GM19438 (cell line): ENCODE measurements around the gene MRPL54.
A peak's percentile ranks its signal among the peaks of the same experiment; 100 is the strongest.
"Not testable (repeated sequence)": the region's sequence is repeated elsewhere in the genome, so short reads cannot be mapped to it uniquely, and the experiment has no call there.

Experiments
- ATAC-seq: cut with Tn5 transposase; IDR thresholded peaks from one replicate; pipeline ENCODE4 v1.9.1; 2021; ENCODE audit warnings: low read depth; ENCODE audit not compliant: unreplicated experiment

The MRPL54 gene

DNA sequence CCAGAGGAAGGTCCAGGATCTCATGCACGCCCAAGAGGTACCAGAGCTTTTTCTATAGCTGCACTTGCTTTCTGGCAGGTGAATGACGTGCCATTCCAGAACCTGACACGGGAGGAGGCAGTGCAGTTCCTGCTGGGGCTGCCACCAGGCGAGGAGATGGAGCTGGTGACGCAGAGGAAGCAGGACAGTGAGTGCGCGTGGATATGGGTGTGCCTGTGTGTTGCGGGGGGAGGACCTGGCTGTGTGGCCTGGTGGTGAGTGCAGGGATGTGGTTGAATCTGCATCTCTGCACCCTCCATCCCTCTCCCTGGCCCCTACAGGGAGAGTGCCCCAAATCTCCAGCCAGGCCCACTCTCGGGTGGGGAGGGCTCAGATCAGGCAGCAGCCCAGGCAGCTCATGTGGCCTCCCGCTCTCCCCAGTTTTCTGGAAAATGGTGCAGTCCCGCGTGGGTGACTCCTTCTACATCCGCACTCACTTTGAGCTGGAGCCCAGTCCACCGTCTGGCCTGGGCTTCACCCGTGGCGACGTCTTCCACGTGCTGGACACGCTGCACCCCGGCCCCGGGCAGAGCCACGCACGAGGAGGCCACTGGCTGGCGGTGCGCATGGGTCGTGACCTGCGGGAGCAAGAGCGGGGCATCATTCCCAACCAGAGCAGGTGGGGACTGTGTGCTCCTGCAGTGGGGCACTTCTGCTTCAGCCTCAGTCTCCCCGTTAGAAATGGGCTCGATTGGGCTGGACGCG is 23.8 kb upstream of the MRPL54 start:
- no peak for ATAC-seq

DNA sequence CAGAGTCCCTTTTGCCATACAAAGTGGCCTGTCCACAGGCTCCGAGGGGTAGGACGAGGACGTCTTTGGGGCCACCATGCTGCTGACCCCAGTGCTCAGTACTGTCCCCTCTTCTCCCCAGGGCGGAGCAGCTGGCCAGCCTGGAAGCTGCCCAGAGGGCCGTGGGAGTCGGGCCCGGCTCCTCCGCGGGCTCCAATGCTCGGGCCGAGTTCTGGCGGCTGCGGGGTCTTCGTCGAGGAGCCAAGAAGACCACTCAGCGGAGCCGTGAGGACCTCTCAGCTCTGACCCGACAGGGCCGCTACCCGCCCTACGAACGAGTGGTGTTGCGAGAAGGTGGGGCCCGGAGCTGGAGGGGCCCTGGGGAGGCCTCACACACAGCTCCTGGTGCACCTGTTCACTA is 22.1 kb upstream of the MRPL54 start:
- ATAC-seq, result no peak

DNA sequence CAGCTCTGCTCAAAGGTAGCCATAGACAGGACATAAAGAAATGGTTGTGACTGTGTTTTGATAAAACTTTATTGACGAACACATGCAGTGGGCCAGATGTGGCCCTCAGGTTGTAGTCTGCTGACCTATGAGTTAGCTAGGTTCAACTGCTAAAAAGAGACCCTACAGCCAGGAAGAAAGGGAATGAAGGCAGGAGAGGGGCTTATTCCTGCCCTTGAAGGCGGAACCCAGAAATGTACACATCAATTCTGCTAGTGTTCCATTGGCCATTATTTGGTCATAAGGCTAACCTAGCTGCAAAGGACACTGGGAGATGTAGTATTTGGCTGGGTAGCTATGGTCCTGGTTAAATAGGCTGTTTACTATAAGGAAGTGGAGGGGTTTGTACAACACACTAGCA is 19.0 kb upstream of the MRPL54 start:
- no peak for ATAC-seq

- no peak for ATAC-seq
Measured at GRCh38 chr19:3745363-3746045, 17.0 kb upstream of the MRPL54 start.

DNA sequence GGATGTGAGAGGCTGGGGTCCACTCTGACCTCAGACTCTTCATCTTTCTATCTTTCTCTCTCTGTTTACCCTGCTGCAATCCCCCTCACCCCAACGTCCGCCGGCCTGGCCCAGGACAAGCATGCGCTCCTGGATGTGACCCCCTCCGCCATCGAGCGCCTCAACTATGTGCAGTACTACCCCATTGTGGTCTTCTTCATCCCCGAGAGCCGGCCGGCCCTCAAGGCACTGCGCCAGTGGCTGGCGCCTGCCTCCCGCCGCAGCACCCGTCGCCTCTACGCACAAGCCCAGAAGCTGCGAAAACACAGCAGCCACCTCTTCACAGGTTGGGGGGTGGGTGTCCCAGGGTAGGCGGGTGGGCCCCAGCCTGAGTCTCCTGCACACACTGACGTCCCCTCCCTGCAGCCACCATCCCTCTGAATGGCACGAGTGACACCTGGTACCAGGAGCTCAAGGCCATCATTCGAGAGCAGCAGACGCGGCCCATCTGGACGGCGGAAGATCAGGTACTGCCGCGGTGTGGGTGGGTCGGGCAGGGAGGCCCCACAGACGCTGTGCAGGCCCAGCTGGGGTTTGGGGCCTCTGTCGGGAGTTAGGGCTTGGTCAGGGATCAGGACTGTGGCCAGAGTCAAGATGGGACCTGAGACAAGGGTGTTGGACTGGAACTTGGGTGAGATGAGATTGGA is 16.0 kb upstream of the MRPL54 start:
- ATAC-seq, result no peak

DNA sequence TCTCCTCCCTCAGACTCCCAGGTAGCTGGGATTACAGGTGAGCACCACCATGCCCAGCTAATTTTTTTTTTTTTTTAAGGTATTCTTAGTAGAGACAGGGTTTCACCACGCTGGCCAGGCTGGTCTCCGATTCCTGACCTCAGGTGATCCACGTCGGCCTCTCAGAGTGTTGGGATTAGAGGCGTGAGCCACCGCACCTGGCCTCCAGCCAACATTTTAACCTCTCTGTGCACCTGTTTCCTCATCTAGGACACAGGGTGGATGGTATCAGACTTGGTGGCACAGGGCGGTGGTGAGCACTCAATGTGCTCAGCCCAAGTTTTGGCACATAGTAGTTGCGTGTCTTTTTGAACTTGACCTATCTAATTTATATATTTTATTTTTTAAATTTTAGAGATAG is 13.5 kb upstream of the MRPL54 start:
- no peak for ATAC-seq

GRCh38 chr19:3750211-3750610 is 12.3 kb upstream of the MRPL54 start:
- no peak for ATAC-seq

DNA sequence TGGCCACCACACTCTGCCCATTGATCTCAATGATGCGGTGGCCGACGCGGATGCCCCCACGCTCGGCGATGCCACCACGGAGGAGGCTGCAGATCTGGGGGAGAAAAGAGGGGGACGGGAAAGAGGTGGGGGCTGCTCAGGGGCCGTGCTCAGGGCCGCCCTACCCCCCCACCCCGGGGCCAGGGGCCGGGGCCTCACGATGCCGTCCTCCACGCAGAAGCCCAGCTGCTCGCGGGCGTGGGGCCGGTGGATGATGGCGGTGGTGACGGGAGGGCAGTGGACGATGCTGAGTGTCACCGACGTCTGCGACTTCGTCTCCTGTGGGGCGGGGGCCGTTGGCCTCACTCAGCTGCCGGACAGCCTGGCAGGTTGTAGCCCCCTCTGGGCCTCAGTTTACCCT is 11.2 kb upstream of the MRPL54 start:
- ATAC-seq, result no peak

- ATAC-seq, result no peak
Measured at GRCh38 chr19:3752492-3752891, 10.0 kb upstream of the MRPL54 start.

DNA sequence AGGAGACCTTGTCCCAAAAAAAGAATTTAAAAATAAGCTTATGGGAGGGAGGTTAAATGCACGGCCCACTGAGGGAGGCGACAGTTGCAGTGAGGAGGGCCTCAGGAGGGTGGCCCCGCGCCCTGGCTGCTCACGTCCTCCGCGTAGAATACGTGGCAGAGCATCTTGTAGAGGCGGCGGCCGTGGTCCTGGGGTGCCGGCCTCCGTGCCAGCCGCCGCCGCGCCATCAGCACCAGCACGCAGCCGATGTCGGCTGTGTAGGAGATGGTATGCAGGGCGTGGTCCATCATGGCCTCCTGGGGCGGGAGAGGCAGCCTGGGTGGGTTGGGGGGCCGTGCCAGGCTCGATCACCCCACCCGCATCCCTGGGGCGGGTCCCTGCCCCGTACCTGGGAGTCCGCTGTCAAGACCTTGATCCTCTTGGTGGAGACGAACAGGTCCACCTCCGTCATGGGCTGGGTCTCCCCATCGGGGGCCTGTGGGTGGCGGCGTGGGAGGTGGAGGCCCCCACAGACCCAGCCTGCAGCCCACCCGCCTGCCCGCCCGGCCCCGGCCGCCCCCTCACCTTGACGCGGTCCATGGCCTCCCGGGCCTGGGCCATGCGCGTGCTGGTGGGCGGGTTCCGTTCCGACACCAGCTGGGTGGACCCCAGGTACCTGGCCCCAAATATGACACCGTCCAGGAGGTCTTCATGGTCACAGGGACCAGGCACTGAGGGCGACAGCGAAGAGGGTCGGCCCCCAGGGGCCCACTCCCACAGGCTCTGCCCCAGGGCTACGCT is 8.7 kb upstream of the MRPL54 start:
- ATAC-seq, result no peak

- not testable (repeated sequence) for ATAC-seq
Measured at GRCh38 chr19:3757705-3758104, 4.8 kb upstream of the MRPL54 start.

DNA sequence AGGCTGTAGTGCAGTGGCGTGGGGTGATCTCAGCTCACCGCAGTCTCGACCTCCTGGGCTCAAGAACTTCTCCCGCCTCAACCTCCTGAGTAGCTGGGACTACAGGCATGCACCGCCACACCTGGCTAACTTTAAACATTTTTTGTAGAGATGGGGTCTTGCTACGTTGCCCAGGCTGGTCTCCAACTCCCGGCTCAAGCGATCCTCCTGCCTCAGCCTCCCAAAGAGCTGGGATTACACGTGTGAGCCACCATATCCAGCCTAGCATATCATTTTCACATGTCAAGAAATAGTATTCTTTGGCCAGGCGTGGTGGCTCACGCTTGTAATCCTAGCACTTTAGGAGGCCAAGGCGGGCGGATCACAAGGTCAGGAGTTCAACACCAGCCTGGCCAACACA is 4.2 kb upstream of the MRPL54 start:
- ATAC-seq, result not testable (repeated sequence)

GRCh38 chr19:3759482-3760254 is 2.8 kb upstream of the MRPL54 start:
- ATAC-seq, result no peak

DNA sequence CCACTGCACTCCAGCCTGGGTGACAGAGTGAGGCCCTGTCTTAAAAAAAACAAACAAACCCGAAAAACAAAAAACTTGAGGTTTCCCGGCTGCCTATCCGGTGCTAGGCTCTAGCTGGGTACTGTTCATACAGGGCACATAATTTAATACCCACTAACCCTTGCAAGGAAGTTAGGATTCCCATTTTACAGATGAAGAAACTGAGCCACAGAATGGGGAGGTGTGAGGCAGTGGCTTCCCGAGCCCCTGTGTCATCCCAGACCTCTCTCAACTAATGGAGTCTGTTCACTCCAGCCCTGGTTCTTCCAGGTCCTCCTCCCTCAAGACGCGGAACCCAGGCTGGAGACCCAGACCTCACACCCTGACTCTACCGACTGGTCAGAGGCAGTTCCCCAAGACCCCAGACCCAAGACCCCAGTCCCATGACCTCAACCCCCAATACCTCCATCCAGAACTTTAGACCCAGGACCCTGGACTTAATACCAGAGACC is 1.6 kb upstream of the MRPL54 start:
- ATAC-seq, result no peak

GRCh38 chr19:3761382-3762129 is 926 bp upstream of the MRPL54 start, which contains the start of gene APBA3:
TSS of gene APBA3 (minus strand) at chr19:3761692. CDS start at chr19:3760264, 1,428 bp downstream.
- ATAC-seq, result peak; percentile 47

DNA sequence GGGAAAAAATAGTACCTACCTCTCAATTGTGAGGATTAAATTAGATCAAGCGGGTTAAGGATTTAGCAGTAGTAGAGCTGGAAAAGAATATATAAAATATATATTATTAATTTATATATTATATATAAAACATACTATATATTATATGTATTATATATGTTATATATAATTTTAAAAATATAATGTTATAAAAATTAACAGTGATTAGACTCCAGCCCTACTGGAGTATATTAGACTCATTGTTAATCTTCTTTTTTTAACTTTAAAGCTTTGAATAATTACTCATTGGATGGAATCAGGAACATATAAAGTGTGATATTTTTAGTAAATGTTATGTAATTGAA is 380 bp upstream of the MRPL54 start:
- no peak for ATAC-seq

GRCh38 chr19:3765121-3765520 is 2.6 kb downstream of the MRPL54 start:
- ATAC-seq, result no peak

DNA sequence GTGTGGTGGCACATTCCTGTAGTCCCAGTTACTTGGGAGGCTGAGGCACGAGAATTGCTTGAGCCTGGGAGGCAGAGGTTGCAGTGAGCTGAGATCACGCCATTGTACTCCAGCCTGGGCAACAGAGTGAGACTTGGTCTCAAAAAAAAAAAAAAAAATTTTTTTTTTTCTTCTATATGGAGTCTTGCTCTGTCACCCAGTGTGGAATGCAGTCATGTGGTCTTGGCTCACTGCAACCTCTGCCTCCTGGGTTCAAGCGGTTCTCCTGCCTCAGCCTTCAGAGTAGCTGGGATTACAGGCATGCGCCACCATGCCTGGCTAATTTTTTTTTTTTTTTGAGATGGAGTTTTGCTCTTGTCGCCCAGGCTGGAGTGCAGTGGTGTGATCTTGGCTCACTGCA is 3.3 kb downstream of the MRPL54 start:
- ATAC-seq, result not testable (repeated sequence)

DNA sequence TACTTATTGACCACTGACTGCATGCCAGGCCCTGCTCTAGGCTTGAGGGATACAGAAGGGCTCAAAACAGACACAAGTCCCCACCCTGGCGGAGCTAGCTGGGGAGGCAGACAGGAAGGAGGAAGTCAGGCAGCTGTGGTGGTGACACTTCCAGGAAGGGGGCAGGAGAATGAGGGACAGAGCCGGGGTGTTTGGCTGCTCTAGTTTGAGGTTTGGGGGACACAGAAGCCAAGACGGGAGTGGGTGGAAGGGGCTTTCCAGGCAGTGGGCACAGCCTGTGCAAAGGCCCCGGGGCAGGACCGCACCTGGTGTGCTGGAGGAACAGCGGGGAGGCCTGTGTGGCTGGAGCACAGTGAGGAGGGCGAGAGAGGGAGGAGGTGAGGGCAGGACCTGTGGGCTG is 4.0 kb downstream of the MRPL54 start:
- no peak for ATAC-seq
